Body of pancreas (tissue), 4 donors: Measurements from ENCODE around the gene CYP3A5.

Source experiments
- POLR2A ChIP-seq, 3 donors: fragments of 450-650 bp; IDR thresholded peaks; one replicate each; pipeline ENCODE4 v1.6.1; 2016; ENCODE audit warnings: antibody characterized with exemption in 3 of 3, mild to moderate bottlenecking in 2 of 3
- TF ChIP-seq, protein P1 (sequence below), 7 experiments: fragments of 450-650 bp in 4 of 7; fragments of 200-600 bp in 3 of 7; sonication (generic) in 3 of 7; IDR thresholded peaks; one replicate each; pipeline ENCODE4 v1.5.1; 2016 to 2019; ENCODE audit warnings: antibody characterized with exemption in 7 of 7

DNA sequence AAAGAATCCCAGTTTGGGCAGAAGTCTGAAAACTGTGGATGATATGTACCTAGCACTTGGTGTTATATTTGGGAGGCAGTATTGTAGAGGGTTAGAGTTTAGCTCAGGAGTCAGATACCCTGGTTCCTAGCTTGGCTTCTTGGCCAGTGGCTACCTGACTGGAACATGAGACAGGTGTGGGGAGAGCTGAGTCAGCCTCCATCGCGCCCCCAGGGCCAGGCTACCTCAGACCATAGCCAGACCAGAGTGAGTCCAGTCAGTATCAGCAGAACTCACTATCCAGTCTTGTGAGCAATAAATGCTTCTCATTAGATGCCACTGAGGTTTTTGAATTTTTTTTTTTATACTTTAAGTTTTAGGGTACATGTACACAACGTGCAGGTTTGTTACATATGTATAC, 26.0 kb downstream of the CYP3A5 start:
- TF ChIP-seq, protein P1, sequence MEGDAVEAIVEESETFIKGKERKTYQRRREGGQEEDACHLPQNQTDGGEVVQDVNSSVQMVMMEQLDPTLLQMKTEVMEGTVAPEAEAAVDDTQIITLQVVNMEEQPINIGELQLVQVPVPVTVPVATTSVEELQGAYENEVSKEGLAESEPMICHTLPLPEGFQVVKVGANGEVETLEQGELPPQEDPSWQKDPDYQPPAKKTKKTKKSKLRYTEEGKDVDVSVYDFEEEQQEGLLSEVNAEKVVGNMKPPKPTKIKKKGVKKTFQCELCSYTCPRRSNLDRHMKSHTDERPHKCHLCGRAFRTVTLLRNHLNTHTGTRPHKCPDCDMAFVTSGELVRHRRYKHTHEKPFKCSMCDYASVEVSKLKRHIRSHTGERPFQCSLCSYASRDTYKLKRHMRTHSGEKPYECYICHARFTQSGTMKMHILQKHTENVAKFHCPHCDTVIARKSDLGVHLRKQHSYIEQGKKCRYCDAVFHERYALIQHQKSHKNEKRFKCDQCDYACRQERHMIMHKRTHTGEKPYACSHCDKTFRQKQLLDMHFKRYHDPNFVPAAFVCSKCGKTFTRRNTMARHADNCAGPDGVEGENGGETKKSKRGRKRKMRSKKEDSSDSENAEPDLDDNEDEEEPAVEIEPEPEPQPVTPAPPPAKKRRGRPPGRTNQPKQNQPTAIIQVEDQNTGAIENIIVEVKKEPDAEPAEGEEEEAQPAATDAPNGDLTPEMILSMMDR (IDR thresholded peaks at IDR 0.05), result no peak
- TF ChIP-seq POLR2A (IDR thresholded peaks at IDR 0.05), result peak in 1 of 3 donors; percentile 33
